Osteocyte (in vitro differentiated cells): ENCODE data around the gene EMILIN2. TPM values are rescaled to one million over a fixed set of nuclear protein-coding genes. Genes with fewer than 3 reads are reported as not detected.

Experiments
- DNase-seq: peaks from one replicate; pipeline ENCODE4 v3.0.0; 2021; ENCODE audit warnings: mixed read lengths; ENCODE audit not compliant: unreplicated experiment; ENCODE audit errors: extremely low spot score
- H3K27ac Mint-ChIP-seq: one replicate; pipeline ENCODE4 v1.8.0; 2021; ENCODE audit warnings: mild to moderate bottlenecking, mixed read lengths; ENCODE audit not compliant: unreplicated experiment
- H3K27me3 Mint-ChIP-seq: one replicate; pipeline ENCODE4 v1.8.0; 2021; ENCODE audit warnings: mixed read lengths; ENCODE audit not compliant: unreplicated experiment
- H3K36me3 Mint-ChIP-seq: one replicate; pipeline ENCODE4 v1.8.0; 2021; ENCODE audit warnings: mixed read lengths; ENCODE audit not compliant: unreplicated experiment
- H3K4me1 Mint-ChIP-seq: one replicate; pipeline ENCODE4 v1.8.0; 2021; ENCODE audit warnings: mixed read lengths; ENCODE audit not compliant: unreplicated experiment
- H3K4me3 Mint-ChIP-seq: one replicate; pipeline ENCODE4 v1.8.0; 2021; ENCODE audit warnings: mild to moderate bottlenecking, moderate library complexity, mixed read lengths; ENCODE audit not compliant: unreplicated experiment
- H3K9me3 Mint-ChIP-seq: one replicate; pipeline ENCODE4 v1.8.0; 2021; ENCODE audit warnings: mixed read lengths; ENCODE audit not compliant: unreplicated experiment
- total RNA-seq: library from RNA; stranded (reverse); gene quantifications from 2 replicates; pipeline ENCODE4 v1.2.1, GENCODE V29; 2021
- TF ChIP-seq, protein P1 (sequence below): fragments of 200-600 bp; sonication (generic); IDR thresholded peaks from 2 replicates; pipeline ENCODE4 v1.5.0; 2021; ENCODE audit warnings: antibody characterized with exemption, mild to moderate bottlenecking, moderate library complexity

Gene EMILIN2
- total RNA-seq, 1 donor from 2014 or later, result 2.2 TPM

DNA sequence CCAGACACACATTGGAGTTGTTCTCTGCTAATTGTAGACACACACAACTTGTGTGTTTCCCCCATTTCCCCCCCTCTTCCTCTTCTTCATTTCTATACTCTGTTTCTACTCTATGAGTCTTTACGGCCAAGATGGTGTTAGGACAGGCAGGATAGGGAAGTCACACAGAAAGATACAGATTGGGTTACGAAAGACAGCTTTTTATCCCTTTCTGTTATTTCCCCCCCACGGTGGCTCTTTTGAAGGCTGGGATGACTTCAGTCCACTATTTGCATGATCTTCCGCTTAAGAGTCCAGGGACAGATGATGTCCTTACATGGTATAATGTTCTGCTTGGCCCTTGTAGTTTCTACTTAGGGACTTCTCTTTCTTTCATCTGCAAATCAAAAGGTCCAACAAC is 1.6 kb upstream of the EMILIN2 start:
- DNase-seq, result no peak
- no peaks in the 10 kb centered on the region for H3K9me3 Mint-ChIP-seq
- H3K36me3 Mint-ChIP-seq, result no peaks in the 10 kb centered on the region
- H3K4me3 Mint-ChIP-seq, result no peak overlapping the region
- H3K27ac Mint-ChIP-seq, result no peak overlapping the region
- H3K4me1 Mint-ChIP-seq, result peaks cover 14% of the 10 kb centered on the region
- TF ChIP-seq, protein P1, sequence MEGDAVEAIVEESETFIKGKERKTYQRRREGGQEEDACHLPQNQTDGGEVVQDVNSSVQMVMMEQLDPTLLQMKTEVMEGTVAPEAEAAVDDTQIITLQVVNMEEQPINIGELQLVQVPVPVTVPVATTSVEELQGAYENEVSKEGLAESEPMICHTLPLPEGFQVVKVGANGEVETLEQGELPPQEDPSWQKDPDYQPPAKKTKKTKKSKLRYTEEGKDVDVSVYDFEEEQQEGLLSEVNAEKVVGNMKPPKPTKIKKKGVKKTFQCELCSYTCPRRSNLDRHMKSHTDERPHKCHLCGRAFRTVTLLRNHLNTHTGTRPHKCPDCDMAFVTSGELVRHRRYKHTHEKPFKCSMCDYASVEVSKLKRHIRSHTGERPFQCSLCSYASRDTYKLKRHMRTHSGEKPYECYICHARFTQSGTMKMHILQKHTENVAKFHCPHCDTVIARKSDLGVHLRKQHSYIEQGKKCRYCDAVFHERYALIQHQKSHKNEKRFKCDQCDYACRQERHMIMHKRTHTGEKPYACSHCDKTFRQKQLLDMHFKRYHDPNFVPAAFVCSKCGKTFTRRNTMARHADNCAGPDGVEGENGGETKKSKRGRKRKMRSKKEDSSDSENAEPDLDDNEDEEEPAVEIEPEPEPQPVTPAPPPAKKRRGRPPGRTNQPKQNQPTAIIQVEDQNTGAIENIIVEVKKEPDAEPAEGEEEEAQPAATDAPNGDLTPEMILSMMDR, result no peak
- H3K27me3 Mint-ChIP-seq, result peaks cover 7% of the 10 kb centered on the region

DNA sequence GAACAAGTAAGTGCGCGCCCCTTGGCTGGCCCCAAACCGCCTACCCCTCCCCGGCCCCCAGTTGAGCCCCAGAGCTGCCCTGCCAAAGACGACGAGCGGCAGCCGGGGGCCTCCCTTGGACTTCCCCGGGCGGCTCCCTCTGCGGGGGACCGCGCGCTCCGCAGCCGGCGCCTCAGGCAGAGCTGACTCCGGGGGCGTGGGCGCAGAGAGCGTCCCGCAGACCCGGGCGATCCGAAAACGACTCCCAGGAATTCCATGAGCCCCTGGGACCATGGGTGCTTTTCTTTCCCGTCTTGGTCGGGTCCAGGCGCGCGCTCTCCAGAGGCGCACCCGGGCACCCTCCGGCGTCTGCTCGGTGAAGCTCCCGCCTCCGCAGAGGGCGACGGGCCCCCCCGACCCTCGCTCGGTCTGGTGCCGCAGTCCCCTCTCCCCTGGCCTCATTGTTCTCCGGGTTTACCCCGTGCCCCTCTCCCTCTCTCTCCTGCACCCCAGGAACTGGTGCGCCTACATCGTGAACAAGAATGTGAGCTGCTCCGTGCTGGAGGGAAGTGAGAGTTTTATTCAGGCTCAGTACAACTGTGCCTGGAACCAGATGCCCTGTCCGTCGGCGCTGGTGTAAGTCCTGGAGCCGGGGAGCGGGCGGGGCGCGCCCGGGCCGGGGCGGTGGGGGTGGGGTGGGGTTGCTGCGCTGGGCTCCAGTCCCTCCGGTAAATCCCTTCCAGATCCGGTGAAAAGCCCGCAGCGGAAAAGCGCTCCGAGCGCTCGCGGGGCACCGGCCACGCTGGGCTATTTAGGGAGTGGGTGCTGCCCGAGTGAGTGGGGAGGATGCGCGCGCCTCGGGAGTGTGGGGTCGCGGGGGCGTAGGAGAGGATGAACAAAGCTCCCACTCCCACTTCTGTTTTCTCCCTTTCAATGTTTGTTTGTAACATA is 776 bp downstream of the EMILIN2 start:
- no peak for DNase-seq
- H3K9me3 Mint-ChIP-seq, result no peaks in the 10 kb centered on the region
- H3K27ac Mint-ChIP-seq, result no peak overlapping the region

DNA sequence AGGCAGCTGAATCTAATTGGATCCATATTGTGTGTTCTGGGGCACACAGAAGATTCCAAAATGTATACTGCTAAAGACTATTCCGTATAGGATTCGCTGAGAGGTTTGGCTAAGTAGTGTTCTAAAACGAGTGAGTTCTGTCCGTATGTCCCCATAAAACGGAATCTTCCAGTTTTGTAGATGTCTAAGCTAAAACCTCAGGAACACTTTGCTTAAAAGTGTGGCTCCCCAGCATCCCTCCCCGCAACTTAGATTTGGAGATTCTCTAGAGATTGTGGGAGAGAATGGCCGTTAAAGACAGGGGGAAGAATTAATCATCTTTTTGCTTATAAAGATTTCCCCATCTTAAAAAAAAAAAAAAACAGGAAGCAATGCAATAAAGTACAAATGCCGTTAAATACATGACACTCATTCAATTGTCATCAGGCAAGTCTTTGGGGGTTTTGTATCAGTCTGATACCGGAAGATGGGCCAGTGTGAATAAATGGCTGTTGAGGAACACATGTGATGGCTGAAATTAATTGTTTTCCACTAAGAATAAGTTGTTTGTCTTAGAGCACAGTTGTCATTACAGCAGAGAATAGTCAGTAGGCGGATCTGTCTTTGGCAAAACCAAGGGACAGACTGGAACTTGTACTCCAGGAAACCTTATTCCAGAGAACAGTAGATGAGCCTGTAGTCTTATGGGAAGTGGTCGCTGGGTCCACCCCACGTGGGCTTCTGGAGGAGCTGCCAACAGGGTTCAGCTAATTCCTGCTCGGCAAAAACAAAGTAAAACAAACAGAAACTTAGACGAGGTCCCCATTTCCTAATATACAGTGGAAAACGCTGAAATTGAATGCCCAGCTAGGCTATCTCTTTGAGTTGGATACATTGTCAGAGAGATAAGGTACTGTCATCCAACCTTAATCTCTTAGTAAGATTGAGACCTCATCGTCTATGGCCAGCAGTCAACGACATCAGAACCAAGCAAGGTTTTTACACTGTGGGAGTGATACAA is 1.7 kb downstream of the EMILIN2 start:
- H3K27ac Mint-ChIP-seq, result no peak overlapping the region
- H3K4me3 Mint-ChIP-seq, result peak overlapping the region; percentile 84
- DNase-seq, result no peak
- H3K4me1 Mint-ChIP-seq, result peaks cover 14% of the 10 kb centered on the region
- no peaks in the 10 kb centered on the region for H3K9me3 Mint-ChIP-seq
- H3K36me3 Mint-ChIP-seq, result no peaks in the 10 kb centered on the region
- TF ChIP-seq, protein P1, result no peak
- no peaks in the 10 kb centered on the region for H3K27me3 Mint-ChIP-seq

More for the DNA sequence above, 776 bp downstream of the EMILIN2 start:
- TF ChIP-seq, protein P1, result no peak
- Mint-ChIP-seq H3K4me1 (peaks cover 14% of the 10 kb centered on the region), H3K36me3 (no peaks in the 10 kb centered on the region), H3K27me3 (peaks cover 4% of the 10 kb centered on the region), H3K4me3 (peak overlapping the region; percentile 84)

DNA sequence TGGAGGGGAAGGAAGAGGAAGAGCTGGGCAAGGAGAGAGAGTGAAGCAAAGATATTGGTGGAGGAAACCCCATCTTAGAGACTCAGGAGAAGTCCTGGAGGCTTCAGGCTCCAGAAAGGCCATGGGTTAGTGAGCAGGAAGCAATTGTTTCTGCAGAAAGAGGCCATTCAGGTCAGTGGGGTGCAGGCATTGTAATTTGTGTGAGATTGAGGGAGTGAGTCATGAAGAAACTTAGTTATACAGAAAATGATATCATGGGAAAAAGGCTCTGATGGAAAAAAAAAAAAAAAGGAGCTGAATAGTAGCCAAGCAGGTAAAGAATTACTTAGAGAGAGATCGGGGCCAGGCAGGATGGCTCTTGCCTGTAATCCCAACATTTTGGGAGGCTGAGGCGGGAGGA is 4.0 kb downstream of the EMILIN2 start:
- DNase-seq, result no peak
- Mint-ChIP-seq H3K4me1 (peaks cover 26% of the 10 kb centered on the region), H3K27me3 (no peaks in the 10 kb centered on the region), H3K36me3 (no peaks in the 10 kb centered on the region), H3K4me3 (no peak overlapping the region), H3K27ac (no peak overlapping the region), H3K9me3 (no peaks in the 10 kb centered on the region)
- TF ChIP-seq, protein P1, result no peak
